Measurements from ENCODE around the gene CD53.
A peak's percentile ranks its signal among the peaks of the same experiment; 100 is the strongest.

The CD53 gene

GRCh38 chr1:110914676-110915075, 41.7 kb downstream of the CD53 start:
- no peak overlapping the region for H3K4me3 ChIP-seq (IDR thresholded peaks at IDR 0.05; ENCODE audit: insufficient read depth, low read depth, low read length)
- H3K79me2 ChIP-seq (ENCODE audit: insufficient read depth, low read depth): no peaks in the 10 kb centered on the region
- no peak for TF ChIP-seq CTCF (conservative IDR thresholded peaks at IDR 0.05; ENCODE audit: low read depth, low read length)
- H3K27ac ChIP-seq: no peak overlapping the region
- H2AFZ ChIP-seq (ENCODE audit: low read depth): no peak overlapping the region
- H3K4me1 ChIP-seq (ENCODE audit: low read depth, poor library complexity, severe bottlenecking): peaks cover 38% of the 10 kb centered on the region
- no peak overlapping the region for H3K9ac ChIP-seq
- H4K20me1 ChIP-seq (ENCODE audit: insufficient read depth): no peaks in the 10 kb centered on the region
- H3K36me3 ChIP-seq (ENCODE audit: insufficient read depth): no peaks in the 10 kb centered on the region
- H3K27me3 ChIP-seq (ENCODE audit: insufficient read depth, low read depth): no peaks in the 10 kb centered on the region
- no peak overlapping the region for H3K4me2 ChIP-seq

GRCh38 chr1:110915804-110916203, 42.9 kb downstream of the CD53 start:
- Histone ChIP-seq H3K9ac (no peak overlapping the region), H2AFZ (ENCODE audit: low read depth) (no peak overlapping the region), H3K4me1 (ENCODE audit: low read depth, poor library complexity, severe bottlenecking) (peaks cover 34% of the 10 kb centered on the region), H3K79me2 (ENCODE audit: insufficient read depth, low read depth) (no peaks in the 10 kb centered on the region), H3K4me3 (IDR thresholded peaks at IDR 0.05; ENCODE audit: insufficient read depth, low read depth, low read length) (no peak overlapping the region), H3K27ac (no peak overlapping the region), H3K27me3 (ENCODE audit: insufficient read depth, low read depth) (no peaks in the 10 kb centered on the region), H4K20me1 (ENCODE audit: insufficient read depth) (no peaks in the 10 kb centered on the region), H3K4me2 (no peak overlapping the region), H3K36me3 (ENCODE audit: insufficient read depth) (no peaks in the 10 kb centered on the region)
- no peak for TF ChIP-seq CTCF (conservative IDR thresholded peaks at IDR 0.05; ENCODE audit: low read depth, low read length)

GRCh38 chr1:110916274-110916668, 43.3 kb downstream of the CD53 start:
- no peak overlapping the region for H3K4me3 ChIP-seq (IDR thresholded peaks at IDR 0.05; ENCODE audit: insufficient read depth, low read depth, low read length)
- H3K27ac ChIP-seq: peak overlapping the region; percentile 61
- peak overlapping the region; percentile 61 for H3K4me2 ChIP-seq
- H2AFZ ChIP-seq (ENCODE audit: low read depth): peak overlapping the region; percentile 55; the same call in 1 of the 2 replicates
- H3K4me1 ChIP-seq (ENCODE audit: low read depth, poor library complexity, severe bottlenecking): peaks cover 34% of the 10 kb centered on the region
- TF ChIP-seq CTCF (conservative IDR thresholded peaks at IDR 0.05; ENCODE audit: low read depth, low read length): no peak
- no peaks in the 10 kb centered on the region for H4K20me1 ChIP-seq (ENCODE audit: insufficient read depth)
- no peaks in the 10 kb centered on the region for H3K36me3 ChIP-seq (ENCODE audit: insufficient read depth)
- H3K79me2 ChIP-seq (ENCODE audit: insufficient read depth, low read depth): no peaks in the 10 kb centered on the region
- peak overlapping the region; percentile 44; the same call in 1 of the 2 replicates for H3K9ac ChIP-seq
- H3K27me3 ChIP-seq (ENCODE audit: insufficient read depth, low read depth): no peaks in the 10 kb centered on the region

- H3K27me3 ChIP-seq (ENCODE audit: insufficient read depth, low read depth): no peaks in the 10 kb centered on the region
- H3K36me3 ChIP-seq (ENCODE audit: insufficient read depth): no peaks in the 10 kb centered on the region
- H3K27ac ChIP-seq: peak overlapping the region; percentile 61
- peaks cover 34% of the 10 kb centered on the region for H3K4me1 ChIP-seq (ENCODE audit: low read depth, poor library complexity, severe bottlenecking)
- no peaks in the 10 kb centered on the region for H4K20me1 ChIP-seq (ENCODE audit: insufficient read depth)
- peak overlapping the region; percentile 55; the same call in 1 of the 2 replicates for H2AFZ ChIP-seq (ENCODE audit: low read depth)
- peak overlapping the region; percentile 44; the same call in 1 of the 2 replicates for H3K9ac ChIP-seq
- no peak overlapping the region for H3K4me3 ChIP-seq (IDR thresholded peaks at IDR 0.05; ENCODE audit: insufficient read depth, low read depth, low read length)
- peak overlapping the region; percentile 61 for H3K4me2 ChIP-seq
- no peaks in the 10 kb centered on the region for H3K79me2 ChIP-seq (ENCODE audit: insufficient read depth, low read depth)
- TF ChIP-seq CTCF (conservative IDR thresholded peaks at IDR 0.05; ENCODE audit: low read depth, low read length): no peak
Observed at GRCh38 chr1:110916669-110917306, 43.8 kb downstream of the CD53 start.

Data from KMS-11 (cell line).